T-helper 2 cell treated with Interferon-gamma antibody and Interleukin-4, amounts not matched to agents 5 μg/mL and 100 μg/mL, for 36 hours (primary cell): ENCODE measurements around the gene BSN.
"Not testable (repeated sequence)": the region's sequence is repeated elsewhere in the genome, so short reads cannot be mapped to it uniquely, and the experiment has no call there.

Experiments used
- DNase-seq: peaks from one replicate; pipeline ENCODE4 v3.0.0; 2021; ENCODE audit warnings: low spot score
- H3K27ac Mint-ChIP-seq: one replicate; pipeline ENCODE4 v1.8.0; 2021; ENCODE audit warnings: mild to moderate bottlenecking, mixed read lengths
- H3K27me3 Mint-ChIP-seq: one replicate; pipeline ENCODE4 v1.8.0; 2021; ENCODE audit warnings: low read depth, mixed read lengths
- H3K36me3 Mint-ChIP-seq: one replicate; pipeline ENCODE4 v1.8.0; 2021; ENCODE audit warnings: low read depth, mixed read lengths
- H3K4me1 Mint-ChIP-seq: one replicate; pipeline ENCODE4 v1.8.0; 2021; ENCODE audit warnings: low read depth, mixed read lengths
- H3K4me3 Mint-ChIP-seq: one replicate; pipeline ENCODE4 v1.8.0; 2022; ENCODE audit warnings: mild to moderate bottlenecking, moderate library complexity, mixed read lengths
- H3K9me3 Mint-ChIP-seq: one replicate; pipeline ENCODE4 v1.8.0; 2021; ENCODE audit warnings: mixed read lengths

Gene BSN

DNA sequence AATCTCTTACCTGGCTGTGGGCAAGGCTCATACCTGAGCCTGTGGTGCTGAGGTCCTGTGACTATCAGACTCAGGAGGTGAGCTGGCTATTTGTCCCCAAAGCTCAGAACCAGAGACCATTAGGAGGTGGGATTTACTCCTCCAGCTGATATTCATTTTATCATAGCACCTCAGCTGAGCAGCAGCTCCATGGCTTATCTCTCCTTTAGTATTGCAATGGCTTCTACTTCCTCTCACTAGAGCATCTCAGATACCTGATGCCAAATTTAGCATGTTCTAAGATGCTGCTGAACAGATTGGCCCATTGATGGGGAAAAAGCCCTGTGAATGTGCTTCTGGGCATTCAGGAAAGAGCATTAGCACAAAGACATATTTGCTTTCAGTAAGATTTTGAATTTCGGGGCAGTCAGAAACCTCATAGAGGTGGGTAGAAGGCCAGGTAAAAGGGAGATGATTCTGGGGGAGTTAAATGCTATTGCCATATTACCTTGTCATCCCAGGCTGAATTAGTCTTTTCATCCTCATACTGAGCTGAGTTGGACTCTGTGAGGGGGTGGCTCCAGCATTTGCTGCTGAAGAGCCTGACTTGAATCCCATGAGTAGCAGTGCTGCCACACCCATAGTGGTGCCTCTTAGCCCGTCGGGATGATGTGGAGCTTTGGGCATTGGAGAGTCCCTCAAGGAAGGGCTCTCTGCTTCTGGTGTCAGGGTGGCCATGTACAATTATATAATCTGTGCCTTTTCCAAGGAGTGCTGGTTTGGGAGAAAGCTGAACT is 2.4 kb downstream of the BSN start:
- Mint-ChIP-seq H3K36me3 (no peaks in the 10 kb centered on the region), H3K9me3 (peaks cover 6% of the 10 kb centered on the region), H3K27ac (no peak overlapping the region), H3K4me1 (peaks cover 14% of the 10 kb centered on the region), H3K4me3 (no peak overlapping the region), H3K27me3 (peaks cover 57% of the 10 kb centered on the region)
- DNase-seq = no peak

DNA sequence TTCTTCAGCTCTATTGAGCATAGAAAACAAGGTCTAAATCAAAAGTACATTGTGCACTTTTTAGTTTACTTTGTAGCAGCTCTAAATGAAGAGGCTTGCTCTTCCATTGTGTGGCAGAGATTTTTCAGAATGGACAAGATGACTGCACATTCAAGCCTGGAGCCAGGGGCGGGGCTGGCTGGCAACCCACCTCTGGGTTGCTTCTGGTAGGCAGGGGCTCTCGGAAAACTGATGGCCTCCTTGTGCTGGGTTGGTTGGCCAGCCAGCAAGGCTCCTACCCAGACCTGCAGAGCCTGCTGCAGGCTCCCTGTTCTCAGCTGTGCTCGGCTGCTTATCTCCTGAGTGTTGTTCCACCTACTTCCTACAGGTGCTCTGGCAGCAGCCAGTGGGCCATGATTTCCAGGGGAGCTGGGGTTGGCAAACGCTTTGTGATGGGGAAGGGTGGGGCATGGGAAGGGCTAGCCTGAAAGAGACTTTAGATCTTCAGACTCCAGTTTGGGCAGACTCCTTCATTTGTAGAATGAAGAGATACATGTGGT is 8.8 kb downstream of the BSN start:
- Mint-ChIP-seq H3K36me3 (no peaks in the 10 kb centered on the region), H3K4me3 (no peak overlapping the region), H3K27ac (no peak overlapping the region), H3K4me1 (peaks cover 3% of the 10 kb centered on the region), H3K9me3 (peaks cover 6% of the 10 kb centered on the region), H3K27me3 (peaks cover 31% of the 10 kb centered on the region)
- DNase-seq = no peak

DNA sequence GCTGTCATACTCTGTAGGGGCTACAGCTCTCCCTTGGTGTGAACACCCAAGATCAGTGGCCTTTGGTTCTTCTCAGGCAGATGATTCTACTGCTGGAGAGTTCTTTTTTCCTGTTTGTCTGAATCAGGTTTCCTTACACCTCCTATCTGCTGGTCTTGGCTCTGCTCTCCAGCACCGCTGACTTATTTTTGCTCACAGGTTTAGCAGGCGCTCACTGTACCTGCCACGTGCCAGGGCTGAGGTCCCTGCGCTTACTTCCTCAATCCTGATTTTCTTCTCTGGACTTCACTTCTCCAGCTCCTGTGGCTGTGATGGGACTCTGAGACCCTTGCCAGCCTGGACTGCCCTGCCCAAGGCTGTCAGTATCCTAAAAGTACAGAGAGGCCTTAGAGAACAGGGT is 9.5 kb downstream of the BSN start:
- DNase-seq = no peak
- H3K27me3 Mint-ChIP-seq = peaks cover 29% of the 10 kb centered on the region
- peaks cover 6% of the 10 kb centered on the region for H3K9me3 Mint-ChIP-seq
- no peak overlapping the region for H3K27ac Mint-ChIP-seq
- H3K36me3 Mint-ChIP-seq = no peaks in the 10 kb centered on the region
- H3K4me1 Mint-ChIP-seq = peaks cover 3% of the 10 kb centered on the region
- no peak overlapping the region for H3K4me3 Mint-ChIP-seq

DNA sequence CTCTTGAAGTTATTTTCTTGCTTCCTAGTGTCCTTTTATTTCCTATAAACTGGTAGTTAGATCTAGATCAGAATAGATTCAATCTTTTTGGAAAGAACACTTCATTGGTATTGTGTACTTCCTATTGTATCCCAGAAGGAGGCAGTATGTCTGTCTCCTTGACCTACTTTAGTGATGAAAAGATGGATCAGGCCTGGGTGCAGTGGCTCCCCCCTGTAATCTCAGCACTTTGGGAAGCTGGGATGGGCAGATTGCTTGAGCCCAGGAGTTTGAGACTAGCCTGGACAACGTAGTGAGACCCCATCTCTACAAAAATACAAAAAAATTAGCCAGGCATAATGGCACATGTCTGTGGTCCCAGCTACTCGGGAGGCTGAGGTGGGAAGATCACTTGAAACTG is 12.0 kb downstream of the BSN start:
- no peak overlapping the region for H3K4me3 Mint-ChIP-seq
- no peak for DNase-seq

DNA sequence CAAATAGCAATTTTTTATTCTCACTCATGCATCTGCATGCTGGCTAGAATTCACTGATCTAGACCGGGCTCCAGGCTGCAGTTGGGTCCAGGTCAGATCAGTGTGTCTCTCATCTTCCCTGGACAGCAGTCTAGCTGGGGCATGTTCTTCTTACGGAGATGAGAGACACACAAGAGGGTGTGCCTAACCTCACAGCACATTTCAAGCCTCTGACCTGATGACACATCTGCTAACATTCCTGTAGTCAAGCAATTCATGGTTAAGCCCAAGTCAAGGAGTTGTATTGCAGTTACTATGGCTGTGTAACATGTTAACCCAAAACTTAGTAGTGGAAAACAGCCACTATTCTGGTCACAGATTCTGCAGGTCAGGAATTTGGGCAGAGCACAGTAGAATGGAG is 13.1 kb downstream of the BSN start:
- no peak overlapping the region for H3K27ac Mint-ChIP-seq
- DNase-seq = no peak
- no peaks in the 10 kb centered on the region for H3K36me3 Mint-ChIP-seq
- no peaks in the 10 kb centered on the region for H3K9me3 Mint-ChIP-seq
- H3K27me3 Mint-ChIP-seq = peaks cover 16% of the 10 kb centered on the region
- H3K4me3 Mint-ChIP-seq = no peak overlapping the region
- H3K4me1 Mint-ChIP-seq = no peaks in the 10 kb centered on the region

More for the DNA sequence above, 12.0 kb downstream of the BSN start:
- Mint-ChIP-seq H3K27ac (no peak overlapping the region), H3K27me3 (peaks cover 17% of the 10 kb centered on the region), H3K9me3 (no peaks in the 10 kb centered on the region), H3K4me1 (no peaks in the 10 kb centered on the region), H3K36me3 (no peaks in the 10 kb centered on the region)

DNA sequence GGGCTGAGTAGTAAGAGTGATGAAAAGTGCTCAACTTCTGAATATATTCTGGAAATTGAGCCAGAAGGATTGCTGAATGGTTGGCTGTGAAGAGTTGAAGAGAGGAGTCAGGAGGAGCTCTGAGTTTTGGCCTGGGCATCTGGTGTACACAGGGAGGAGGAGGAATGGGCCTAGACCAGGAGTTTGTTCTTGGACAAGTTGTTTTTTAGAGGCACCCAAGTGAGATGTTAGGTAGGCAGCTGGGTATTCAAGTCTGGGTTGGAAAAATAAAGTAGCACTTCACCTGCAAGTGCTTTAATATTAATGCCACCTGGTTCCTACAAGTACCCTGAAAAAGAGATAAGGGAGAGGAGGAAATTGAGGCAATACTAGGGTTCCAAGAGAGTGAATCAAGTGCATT is 14.7 kb downstream of the BSN start:
- Mint-ChIP-seq H3K27me3 (peaks cover 13% of the 10 kb centered on the region), H3K27ac (no peak overlapping the region), H3K36me3 (no peaks in the 10 kb centered on the region), H3K4me3 (no peak overlapping the region), H3K4me1 (no peaks in the 10 kb centered on the region), H3K9me3 (no peaks in the 10 kb centered on the region)
- DNase-seq = no peak

DNA sequence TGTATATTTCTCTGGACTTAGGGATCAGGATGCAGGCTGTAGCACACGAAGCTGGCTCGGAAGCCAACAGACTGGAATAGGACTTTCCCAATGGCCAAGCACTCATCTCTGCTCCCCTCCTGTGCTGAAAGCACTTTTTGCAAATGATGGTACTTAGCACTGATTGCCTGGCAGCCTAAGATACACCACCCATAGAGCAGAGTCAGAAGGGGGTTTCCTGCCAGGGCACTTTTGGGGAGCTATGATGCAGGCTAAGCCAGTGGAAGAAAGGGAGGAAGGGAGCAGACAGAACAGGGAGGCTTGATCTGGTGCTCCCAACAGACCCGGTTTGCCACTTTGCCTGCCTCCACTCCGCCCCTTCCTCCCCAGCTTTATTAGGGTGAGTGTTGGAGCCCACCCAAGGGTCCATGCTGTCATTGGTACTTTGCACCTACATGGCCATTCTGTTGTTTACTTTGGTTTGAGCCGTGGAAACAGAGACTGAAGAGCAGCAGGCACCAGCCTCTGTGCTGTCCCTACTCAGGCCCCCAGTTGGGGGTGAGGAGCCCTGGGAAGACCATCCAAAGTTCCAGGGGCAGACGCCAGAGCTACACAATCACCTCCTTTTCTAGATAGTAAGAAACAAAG is 15.9 kb downstream of the BSN start:
- H3K36me3 Mint-ChIP-seq = no peaks in the 10 kb centered on the region
- DNase-seq = no peak
- no peaks in the 10 kb centered on the region for H3K9me3 Mint-ChIP-seq
- no peak overlapping the region for H3K27ac Mint-ChIP-seq
- H3K4me1 Mint-ChIP-seq = no peaks in the 10 kb centered on the region
- no peak overlapping the region for H3K4me3 Mint-ChIP-seq
- H3K27me3 Mint-ChIP-seq = peaks cover 13% of the 10 kb centered on the region

DNA sequence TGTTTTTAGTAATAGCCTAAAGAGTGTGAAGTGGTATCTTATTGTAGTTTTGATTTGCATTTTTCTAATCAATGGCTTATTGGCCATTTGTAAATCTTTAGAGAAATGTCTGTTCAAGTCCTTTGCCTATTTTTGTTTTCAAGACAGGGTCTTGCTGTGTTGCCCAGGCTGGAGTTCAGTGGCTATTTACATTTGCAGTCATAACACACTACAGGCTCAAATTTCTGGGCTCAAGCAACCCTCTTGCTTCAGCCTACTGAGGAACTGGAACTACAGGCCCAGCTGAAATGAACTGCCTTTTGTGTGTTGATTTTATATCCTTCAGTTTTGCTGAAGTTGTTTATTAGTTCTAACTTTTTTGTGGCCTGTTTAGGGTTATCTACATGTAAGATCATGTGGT is 27.9 kb downstream of the BSN start:
- no peak for DNase-seq
- Mint-ChIP-seq H3K9me3 (no peaks in the 10 kb centered on the region), H3K27ac (no peak overlapping the region), H3K4me1 (peaks cover under 1% of the 10 kb centered on the region), H3K4me3 (no peak overlapping the region), H3K27me3 (peaks cover under 1% of the 10 kb centered on the region), H3K36me3 (no peaks in the 10 kb centered on the region)

DNA sequence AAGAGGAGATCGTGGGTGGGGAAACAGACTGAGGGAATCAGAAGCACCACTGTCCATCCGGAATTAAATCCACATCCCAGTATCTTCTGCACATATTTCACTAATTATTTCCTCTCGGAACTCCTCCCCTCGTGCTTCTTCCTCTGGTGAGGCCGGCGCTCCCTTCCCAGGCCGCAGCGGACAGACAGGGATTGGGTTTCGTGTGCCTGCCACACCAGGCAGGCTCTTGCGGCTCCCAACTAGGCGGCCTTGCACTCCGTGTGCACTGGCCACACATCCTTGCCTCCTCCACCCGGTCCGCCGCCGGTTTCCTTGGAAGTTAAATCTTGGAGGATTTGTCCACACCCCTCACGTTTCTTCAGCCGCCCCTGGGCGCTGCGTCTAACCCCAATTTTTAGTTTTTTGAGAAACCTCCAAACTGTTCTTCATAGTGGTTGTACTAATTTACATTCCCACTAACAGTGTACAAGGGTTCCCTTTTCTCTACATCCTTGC is 31.0 kb downstream of the BSN start:
- H3K4me1 Mint-ChIP-seq, H3K36me3 Mint-ChIP-seq, H3K4me3 Mint-ChIP-seq, H3K9me3 Mint-ChIP-seq, H3K27ac Mint-ChIP-seq, H3K27me3 Mint-ChIP-seq, DNase-seq: not testable (repeated sequence)

DNA sequence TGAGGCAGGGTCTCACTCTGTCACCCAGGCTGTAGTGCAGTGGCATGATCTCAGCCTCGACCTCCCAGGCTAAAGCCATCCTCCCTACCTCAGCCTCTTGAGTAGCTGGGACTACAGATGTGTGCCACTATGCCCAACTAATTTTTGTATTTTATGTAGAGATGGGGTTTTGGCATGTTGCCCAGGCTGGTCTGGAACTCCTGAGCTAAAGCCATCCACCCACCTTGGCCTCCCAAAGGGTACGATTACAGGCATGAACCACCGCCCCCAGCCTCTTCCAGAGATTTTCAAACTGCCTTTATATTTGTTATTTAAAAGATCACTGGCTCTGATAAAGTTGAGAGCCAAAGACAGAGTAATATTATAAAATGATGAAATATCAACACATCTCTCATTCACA is 37.3 kb downstream of the BSN start:
- Mint-ChIP-seq H3K27me3 (peaks cover 17% of the 10 kb centered on the region), H3K4me1 (peaks cover 5% of the 10 kb centered on the region), H3K36me3 (no peaks in the 10 kb centered on the region), H3K4me3 (no peak overlapping the region), H3K9me3 (no peaks in the 10 kb centered on the region), H3K27ac (no peak overlapping the region)
- no peak for DNase-seq

DNA sequence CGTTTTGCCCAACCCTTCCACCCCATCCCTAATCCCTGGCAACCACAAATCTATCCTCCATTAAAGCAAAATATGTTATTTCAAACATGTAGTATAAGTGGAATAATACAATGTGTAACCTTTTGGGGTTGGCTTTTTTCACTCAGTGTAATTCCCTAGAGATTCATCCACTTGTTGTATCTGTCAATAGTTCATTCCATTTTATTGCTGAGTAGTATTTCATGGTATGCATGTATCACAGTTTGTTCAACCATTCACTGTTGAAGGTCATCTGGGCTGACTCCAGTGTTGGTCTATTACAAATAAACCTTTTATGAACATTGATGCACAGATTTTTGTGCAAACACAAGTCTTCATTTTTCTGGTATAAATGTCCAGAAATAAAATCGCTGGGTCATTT is 38.8 kb downstream of the BSN start:
- Mint-ChIP-seq H3K27ac (no peak overlapping the region), H3K4me3 (no peak overlapping the region), H3K4me1 (no peaks in the 10 kb centered on the region), H3K9me3 (no peaks in the 10 kb centered on the region), H3K36me3 (no peaks in the 10 kb centered on the region), H3K27me3 (peaks cover 11% of the 10 kb centered on the region)
- DNase-seq = no peak

DNA sequence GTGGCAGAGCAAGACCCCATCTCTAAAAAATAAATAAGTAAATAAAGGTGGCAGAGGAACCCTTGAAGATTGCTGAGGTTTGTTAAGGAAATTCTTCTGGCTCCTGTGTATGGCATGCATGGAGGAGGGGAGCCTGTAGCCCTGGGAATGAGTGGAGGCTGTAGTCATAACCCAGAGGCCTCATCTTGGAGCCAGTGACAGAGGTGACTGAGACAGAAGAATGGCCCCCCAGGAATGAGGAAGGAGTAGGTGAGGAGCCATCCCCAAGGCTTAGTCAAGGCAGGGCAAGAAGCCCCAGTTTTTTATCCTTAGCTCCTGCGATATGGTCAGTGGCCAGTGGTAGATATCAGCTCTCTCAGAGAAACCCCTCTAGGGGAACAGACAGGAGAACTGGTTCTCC is 46.5 kb downstream of the BSN start:
- Mint-ChIP-seq H3K4me3 (no peak overlapping the region), H3K27ac (no peak overlapping the region), H3K9me3 (no peaks in the 10 kb centered on the region), H3K4me1 (peaks cover 15% of the 10 kb centered on the region), H3K36me3 (no peaks in the 10 kb centered on the region), H3K27me3 (no peaks in the 10 kb centered on the region)
- DNase-seq = no peak

DNA sequence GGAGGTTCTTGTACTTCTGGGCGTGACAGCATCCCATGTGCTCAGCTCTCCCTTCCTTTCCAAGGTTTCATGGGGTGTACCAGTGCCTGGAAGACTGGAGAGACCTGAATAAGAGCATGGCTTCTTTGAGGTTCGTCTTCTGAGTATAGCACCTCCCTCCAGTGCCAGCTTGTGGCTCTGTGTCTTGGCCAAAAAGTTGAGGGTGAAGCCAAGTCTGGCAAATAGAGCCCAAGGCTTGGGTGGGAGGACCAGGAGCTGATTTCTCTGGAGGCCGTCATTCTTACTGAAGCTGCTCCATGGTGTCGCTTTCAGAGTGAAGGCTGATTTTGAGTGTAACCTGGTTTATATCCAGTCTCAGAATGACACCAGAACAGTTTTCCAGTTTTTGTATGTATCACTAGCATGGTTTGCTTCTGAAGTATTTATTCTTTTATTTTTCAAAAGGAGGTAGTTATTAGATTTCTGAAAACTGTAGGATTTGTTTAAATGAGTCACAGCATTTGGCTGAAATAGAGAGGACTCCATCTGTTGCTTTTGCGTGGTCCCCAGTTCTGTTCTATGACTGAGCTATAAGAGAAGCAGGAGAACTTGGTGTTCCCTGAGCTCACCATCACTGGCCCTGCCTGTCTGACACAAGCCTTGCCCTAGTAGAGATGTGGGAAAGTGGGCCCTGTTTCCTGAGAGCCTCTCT is 47.2 kb downstream of the BSN start:
- Mint-ChIP-seq H3K36me3 (no peaks in the 10 kb centered on the region), H3K4me3 (no peak overlapping the region), H3K27me3 (no peaks in the 10 kb centered on the region), H3K4me1 (peaks cover 15% of the 10 kb centered on the region), H3K27ac (no peak overlapping the region), H3K9me3 (no peaks in the 10 kb centered on the region)
- DNase-seq = no peak

DNA sequence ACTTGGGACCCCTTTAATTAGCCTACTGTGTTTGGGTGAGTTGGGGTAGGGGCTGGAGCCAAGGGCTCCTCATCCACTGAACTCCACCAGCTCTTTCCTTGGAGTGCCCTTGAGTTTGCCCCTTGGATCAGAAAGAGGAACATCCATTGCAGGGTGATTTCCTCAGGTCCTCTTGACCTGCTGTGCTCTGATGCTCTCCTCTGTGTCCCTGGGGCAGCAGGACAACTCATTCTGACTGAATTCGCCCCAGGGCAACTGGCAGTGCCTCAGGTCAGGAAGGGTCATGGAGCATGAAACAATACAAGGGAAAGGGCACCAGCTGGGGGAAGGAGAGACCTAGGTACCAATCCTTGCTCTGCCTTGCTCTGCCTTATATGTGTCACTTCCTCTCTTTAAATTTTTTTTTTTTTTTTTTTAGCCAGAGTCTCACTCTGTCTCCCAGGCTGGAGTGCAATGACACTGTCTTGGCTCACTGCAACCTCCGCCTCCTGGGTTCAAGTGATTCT is 47.8 kb downstream of the BSN start:
- H3K27ac Mint-ChIP-seq = no peak overlapping the region

More for the DNA sequence above, 47.8 kb downstream of the BSN start:
- Mint-ChIP-seq H3K4me1 (peaks cover 15% of the 10 kb centered on the region), H3K4me3 (no peak overlapping the region), H3K27me3 (no peaks in the 10 kb centered on the region), H3K36me3 (no peaks in the 10 kb centered on the region), H3K9me3 (no peaks in the 10 kb centered on the region)
- no peak for DNase-seq
